Smooth muscle cell (in vitro differentiated cells): Measurements from ENCODE around the gene COL8A2. TPM values are rescaled to one million over a fixed set of nuclear protein-coding genes. Genes with fewer than 3 reads are reported as not detected.

ENCODE experiments used
- DNase-seq: peaks from one replicate; lab custom pipeline; 2025; ENCODE audit not compliant: unreplicated experiment; lab: John Stamatoyannopoulos, UW
- H2AFZ ChIP-seq: fragments of 200-600 bp; sonication (generic); 2 replicates; pipeline ENCODE4 v1.6.0; 2016; ENCODE audit warnings: antibody characterized with exemption, low read depth, mild to moderate bottlenecking
- H3F3A ChIP-seq: fragments of 200-600 bp; sonication (generic); 2 replicates; pipeline ENCODE4 v1.6.0; 2017; ENCODE audit warnings: antibody characterized with exemption, low read depth
- H3K27ac ChIP-seq: fragments of 200-600 bp; sonication (generic); 2 replicates; pipeline ENCODE4 v1.5.1; 2016; ENCODE audit warnings: low read depth, mild to moderate bottlenecking
- H3K27me3 ChIP-seq: fragments of 200-600 bp; sonication (generic); 2 replicates; pipeline ENCODE4 v1.6.1; 2016; ENCODE audit warnings: low read depth, mild to moderate bottlenecking
- H3K36me3 ChIP-seq: fragments of 200-600 bp; sonication (generic); 2 replicates; pipeline ENCODE4 v1.5.1; 2016; ENCODE audit warnings: low read depth
- H3K4me1 ChIP-seq: fragments of 200-600 bp; sonication (generic); 2 replicates; pipeline ENCODE4 v1.5.1; 2016; ENCODE audit warnings: low read depth
- H3K4me2 ChIP-seq: fragments of 200-600 bp; sonication (generic); 2 replicates; pipeline ENCODE4 v1.6.0; 2016; ENCODE audit warnings: mild to moderate bottlenecking
- H3K4me3 ChIP-seq: fragments of 200-600 bp; sonication (generic); 2 replicates; pipeline ENCODE4 v1.5.1; 2016; ENCODE audit warnings: mild to moderate bottlenecking
- H3K79me2 ChIP-seq: fragments of 200-600 bp; sonication (generic); 2 replicates; pipeline ENCODE4 v1.6.0; 2016; ENCODE audit warnings: low read depth, mild to moderate bottlenecking
- H3K9ac ChIP-seq: fragments of 200-600 bp; sonication (generic); 2 replicates; pipeline ENCODE4 v1.6.0; 2016; ENCODE audit warnings: low read depth
- H3K9me3 ChIP-seq: fragments of 200-600 bp; sonication (generic); replicated peaks from 2 replicates; pipeline ENCODE4 v1.5.1; 2016; ENCODE audit warnings: low read depth
- H4K20me1 ChIP-seq: fragments of 200-600 bp; sonication (generic); 2 replicates; pipeline ENCODE4 v1.6.0; 2016; ENCODE audit warnings: low read depth
- CTCF ChIP-seq: fragments of 200-600 bp; sonication (generic); IDR thresholded peaks from 2 replicates; pipeline ENCODE4 v1.5.1; 2017; ENCODE audit warnings: borderline replicate concordance, mild to moderate bottlenecking, antibody characterized with exemption; ENCODE audit not compliant: insufficient read depth, poor library complexity, severe bottlenecking
- WGBS: methylation state at CpG from one replicate; pipeline ENCODE4 v1.1.7; 2016; ENCODE audit warnings: low lambda C conversion rate; 5-methylcytosine and 5-hydroxymethylcytosine counted together
- polyA plus RNA-seq: library from polyadenylated mRNA; unstranded; fragments of >200 nt; fragmentation: Nextera tagmentation; extraction: Ambion mirVana; gene quantifications from 2 replicates; pipeline ENCODE4 v1.2.1, GENCODE V29; 2016
- total RNA-seq: library from RNA; depleted of rRNA; stranded (reverse); fragments of >200 nt; gene quantifications from 2 replicates; pipeline ENCODE4 v1.2.3, GENCODE V29; 2014

The COL8A2 gene
- total and polyA plus RNA-seq, 2 experiments from 2014 or later: 21.7 to 59.0 TPM

- H2AFZ ChIP-seq: no peak overlapping the region
- H3K27me3 ChIP-seq: no peaks in the 10 kb centered on the region
- H3K27ac ChIP-seq: no peak overlapping the region
- H3K4me3 ChIP-seq: no peak overlapping the region
- H3K9me3 ChIP-seq: no peaks in the 10 kb centered on the region
- peaks cover 9% of the 10 kb centered on the region for H3F3A ChIP-seq
- TF ChIP-seq CTCF: no peak
- H3K4me1 ChIP-seq: peaks cover 17% of the 10 kb centered on the region
- 97% methylated on average over 9 of the region's 9 CpGs for WGBS
- peaks cover 20% of the 10 kb centered on the region for H3K79me2 ChIP-seq
- no peaks in the 10 kb centered on the region for H4K20me1 ChIP-seq
- no peaks in the 10 kb centered on the region for H3K36me3 ChIP-seq
- no peak overlapping the region for H3K4me2 ChIP-seq
- no peak overlapping the region for H3K9ac ChIP-seq
- DNase-seq: no peak
Observed at GRCh38 chr1:36092798-36093185, 32.2 kb downstream of the COL8A2 start.

- H3K4me3 ChIP-seq: no peak overlapping the region
- H3K79me2 ChIP-seq: peaks cover 20% of the 10 kb centered on the region
- 98% methylated on average over 17 of the region's 17 CpGs for WGBS
- H3K36me3 ChIP-seq: no peaks in the 10 kb centered on the region
- H3K27ac ChIP-seq: no peak overlapping the region
- H3K27me3 ChIP-seq: no peaks in the 10 kb centered on the region
- peaks cover 9% of the 10 kb centered on the region for H3F3A ChIP-seq
- no peaks in the 10 kb centered on the region for H4K20me1 ChIP-seq
- H3K9me3 ChIP-seq: no peaks in the 10 kb centered on the region
- TF ChIP-seq CTCF: no peak
- peaks cover 17% of the 10 kb centered on the region for H3K4me1 ChIP-seq
- DNase-seq: no peak
- no peak overlapping the region for H2AFZ ChIP-seq
- no peak overlapping the region for H3K4me2 ChIP-seq
- no peak overlapping the region for H3K9ac ChIP-seq
Observed at GRCh38 chr1:36092166-36092797, 32.7 kb downstream of the COL8A2 start.

GRCh38 chr1:36091698-36092097 is 33.3 kb downstream of the COL8A2 start:
- no peak overlapping the region for H2AFZ ChIP-seq
- H3K4me2 ChIP-seq: no peak overlapping the region
- no peaks in the 10 kb centered on the region for H3K36me3 ChIP-seq
- no peak overlapping the region for H3K27ac ChIP-seq
- peaks cover 17% of the 10 kb centered on the region for H3K4me1 ChIP-seq
- H3F3A ChIP-seq: peaks cover 5% of the 10 kb centered on the region
- H3K9ac ChIP-seq: no peak overlapping the region
- H3K27me3 ChIP-seq: no peaks in the 10 kb centered on the region
- TF ChIP-seq CTCF: no peak
- H3K9me3 ChIP-seq: no peaks in the 10 kb centered on the region
- WGBS: 98% methylated on average over 13 of the region's 13 CpGs
- H3K4me3 ChIP-seq: no peak overlapping the region
- no peak for DNase-seq
- H4K20me1 ChIP-seq: no peaks in the 10 kb centered on the region
- peaks cover 20% of the 10 kb centered on the region for H3K79me2 ChIP-seq

GRCh38 chr1:36091141-36091540 is 33.9 kb downstream of the COL8A2 start:
- Histone ChIP-seq H3K36me3 (no peaks in the 10 kb centered on the region), H3K4me3 (no peak overlapping the region), H3K79me2 (peaks cover 20% of the 10 kb centered on the region), H3K9me3 (no peaks in the 10 kb centered on the region), H3K4me2 (no peak overlapping the region), H3K27me3 (no peaks in the 10 kb centered on the region), H4K20me1 (no peaks in the 10 kb centered on the region), H3K4me1 (peaks cover 17% of the 10 kb centered on the region), H3K27ac (no peak overlapping the region), H3F3A (peaks cover 5% of the 10 kb centered on the region), H3K9ac (no peak overlapping the region), H2AFZ (no peak overlapping the region)
- no peak for TF ChIP-seq CTCF
- 91% methylated on average over 3 of the region's 4 CpGs for WGBS
- DNase-seq: no peak
